HG03108 (cell line): ENCODE results near the gene TRIM63.

Source experiments
- ATAC-seq: cut with Tn5 transposase; IDR thresholded peaks from one replicate; pipeline ENCODE4 v1.9.1; 2021; ENCODE audit warnings: moderate library complexity; ENCODE audit not compliant: unreplicated experiment

Gene TRIM63

DNA sequence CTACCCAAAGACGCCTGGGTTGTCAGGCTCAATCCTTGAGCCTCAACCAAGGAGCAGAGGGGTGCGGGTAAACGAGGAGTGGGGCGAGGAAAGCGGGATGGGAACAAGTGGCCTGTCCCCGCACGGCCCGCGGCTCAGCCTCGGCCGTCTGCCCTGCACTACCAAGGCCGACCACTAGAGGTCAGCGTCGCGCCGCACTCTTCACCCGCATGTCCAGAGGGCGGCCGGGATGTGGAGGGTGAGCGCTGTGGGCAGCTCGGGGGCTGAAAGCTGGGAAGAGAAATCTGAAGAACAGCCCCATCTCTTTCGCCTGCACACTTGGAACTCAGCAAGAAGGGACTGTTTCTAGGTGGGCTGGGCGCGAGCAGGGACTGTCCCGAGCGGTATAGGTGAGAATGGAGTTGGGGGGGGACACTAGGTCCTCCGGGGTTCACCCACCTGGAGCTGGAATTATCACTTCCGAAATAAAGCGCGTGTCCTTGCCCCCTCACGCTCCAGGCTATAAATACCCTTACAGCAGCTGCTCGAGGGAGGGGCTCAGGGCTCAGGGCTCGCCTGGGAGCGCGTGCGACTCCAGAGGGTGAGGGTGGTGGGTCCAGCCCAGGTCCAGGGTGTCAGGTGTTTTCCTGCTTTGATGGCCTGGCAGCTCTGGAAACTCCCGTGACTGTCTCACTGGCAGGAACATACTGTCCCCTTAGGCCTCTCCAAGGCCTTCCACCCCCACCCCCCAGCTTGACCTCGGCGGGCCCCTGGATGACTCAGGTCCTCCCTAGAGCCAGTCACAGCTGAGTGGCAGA, 31.3 kb downstream of the TRIM63 start:
- peak; percentile 64 for ATAC-seq

DNA sequence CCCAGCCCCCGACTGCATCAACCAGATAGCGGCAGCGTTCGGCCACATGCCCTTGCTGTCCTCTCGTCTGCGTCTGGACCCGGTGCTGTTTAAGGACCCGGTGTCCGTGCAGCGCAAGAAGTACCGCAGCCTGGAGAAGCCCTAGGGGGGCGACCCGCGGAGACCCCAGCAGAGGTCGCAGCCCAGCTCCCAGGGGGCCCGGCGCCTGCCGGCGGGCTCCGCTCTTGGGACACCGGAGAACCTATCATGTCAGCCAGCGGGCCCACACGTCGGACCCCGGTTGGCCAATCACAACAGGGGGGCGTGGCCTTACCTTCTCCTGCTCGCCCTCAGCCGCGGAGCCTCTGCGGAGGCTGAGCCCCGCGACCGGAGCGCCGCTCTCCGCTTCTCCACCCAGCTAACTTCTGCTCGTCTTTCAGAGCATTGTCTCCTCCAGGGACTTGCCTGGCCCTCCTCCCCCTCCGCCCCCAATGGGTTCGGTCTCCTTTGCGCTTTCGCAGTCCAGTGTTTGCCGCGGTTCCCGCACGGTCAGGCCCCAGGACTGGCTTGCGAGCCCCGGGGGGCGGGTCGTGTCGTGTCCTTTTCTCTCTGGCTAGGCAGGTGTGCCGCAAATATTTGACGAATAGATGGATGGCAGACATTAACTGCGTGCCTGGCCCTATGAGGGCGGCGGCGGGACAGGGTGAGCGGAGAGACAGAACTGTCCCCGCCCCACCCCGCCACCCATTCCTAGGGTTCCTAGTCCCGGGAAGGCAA, 32.0 kb downstream of the TRIM63 start:
- peak; percentile 80 for ATAC-seq

DNA sequence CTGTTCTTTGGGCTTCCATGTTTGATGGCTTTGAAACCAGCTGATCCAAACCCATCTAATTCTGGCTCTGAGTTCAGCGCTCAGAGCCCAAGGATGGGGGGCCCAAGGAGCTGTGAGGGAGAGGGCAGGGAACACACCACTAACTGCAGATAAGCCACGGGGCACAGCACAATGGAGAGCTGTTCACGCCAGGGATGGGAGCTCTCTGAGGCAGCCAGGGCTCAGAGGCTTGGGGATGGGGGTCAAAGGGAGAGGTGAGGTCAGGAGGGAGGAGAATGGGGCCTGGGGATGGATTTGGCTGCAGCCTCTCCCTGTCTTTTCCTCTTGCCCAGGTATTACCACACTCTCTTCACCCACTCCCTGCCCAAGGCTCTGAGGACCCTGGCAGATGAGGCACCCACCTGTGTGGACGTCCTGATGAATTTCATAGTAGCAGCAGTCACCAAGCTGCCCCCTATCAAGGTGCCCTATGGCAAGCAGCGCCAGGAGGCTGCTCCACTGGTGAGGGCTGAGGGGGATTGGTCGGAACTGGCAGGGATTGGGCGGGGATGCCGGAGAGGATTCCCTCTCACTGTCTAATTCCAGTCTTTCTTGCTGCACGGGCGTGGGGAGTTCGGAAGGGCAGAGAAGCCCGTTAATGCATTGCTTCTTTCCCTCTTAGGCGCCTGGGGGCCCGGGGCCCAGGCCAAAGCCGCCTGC, 32.8 kb downstream of the TRIM63 start:
- ATAC-seq, result no peak

DNA sequence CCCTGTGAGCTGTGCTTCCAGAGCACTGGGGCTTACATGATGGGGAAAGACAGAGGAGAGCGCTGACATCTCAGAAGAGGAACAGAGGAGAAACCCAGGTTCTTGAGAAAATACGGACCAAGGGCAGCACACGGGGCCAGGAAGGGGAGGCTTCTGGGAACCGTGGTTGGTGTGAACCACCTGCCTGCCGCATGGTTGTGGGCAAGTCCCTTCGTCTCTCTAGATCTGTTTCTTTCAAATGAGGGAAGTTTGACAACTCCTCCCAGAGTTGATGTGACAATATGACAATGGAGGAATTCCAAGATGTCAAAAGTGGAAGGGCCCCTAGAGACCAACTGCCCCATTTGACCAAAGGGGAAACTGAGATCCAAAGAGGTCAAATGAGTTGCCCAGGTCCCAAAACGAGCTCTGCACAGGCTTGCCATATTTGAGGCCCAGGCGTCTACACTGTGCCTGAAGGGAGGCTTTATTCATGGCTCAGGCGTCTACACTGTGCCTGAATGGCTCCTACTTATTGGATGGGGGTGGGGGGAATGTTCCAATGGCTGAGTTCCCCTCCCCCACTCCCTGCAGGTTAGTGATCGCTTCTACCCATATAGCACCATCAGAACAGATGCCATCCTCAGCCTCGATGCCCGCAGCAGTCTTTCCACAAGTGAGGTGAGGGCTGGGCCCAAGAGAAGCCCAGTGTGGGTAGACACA, 34.6 kb downstream of the TRIM63 start:
- ATAC-seq, result no peak

DNA sequence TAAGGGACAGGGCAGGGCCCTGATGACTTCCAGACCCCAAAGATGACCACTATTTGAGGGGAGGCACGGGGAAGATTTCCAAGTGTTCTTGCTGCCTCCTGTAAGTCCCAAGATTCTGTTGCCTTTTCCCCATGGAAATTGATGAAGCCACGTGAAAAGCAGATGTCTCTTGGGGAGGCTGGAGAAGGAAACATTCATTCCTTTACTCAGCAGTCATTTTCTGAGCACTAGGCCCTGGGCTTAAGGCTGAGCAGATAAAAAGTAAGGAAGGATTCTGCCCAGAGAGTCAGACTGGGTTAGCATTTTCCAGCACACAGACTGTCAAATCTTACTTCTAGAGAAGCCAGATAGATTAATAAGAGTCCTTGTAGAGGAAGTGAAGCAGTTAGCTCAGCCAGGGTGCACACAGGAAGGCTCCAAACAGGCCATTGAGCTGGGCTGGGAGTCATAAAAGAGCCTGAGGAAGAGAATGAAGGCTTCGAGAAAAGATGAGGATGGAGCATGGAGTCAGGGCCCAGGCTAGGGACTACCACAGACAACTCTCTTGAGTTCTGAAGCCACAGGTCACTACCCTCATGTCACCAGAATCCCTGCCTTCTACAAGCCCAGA, 35.7 kb downstream of the TRIM63 start:
- ATAC-seq, result no peak

DNA sequence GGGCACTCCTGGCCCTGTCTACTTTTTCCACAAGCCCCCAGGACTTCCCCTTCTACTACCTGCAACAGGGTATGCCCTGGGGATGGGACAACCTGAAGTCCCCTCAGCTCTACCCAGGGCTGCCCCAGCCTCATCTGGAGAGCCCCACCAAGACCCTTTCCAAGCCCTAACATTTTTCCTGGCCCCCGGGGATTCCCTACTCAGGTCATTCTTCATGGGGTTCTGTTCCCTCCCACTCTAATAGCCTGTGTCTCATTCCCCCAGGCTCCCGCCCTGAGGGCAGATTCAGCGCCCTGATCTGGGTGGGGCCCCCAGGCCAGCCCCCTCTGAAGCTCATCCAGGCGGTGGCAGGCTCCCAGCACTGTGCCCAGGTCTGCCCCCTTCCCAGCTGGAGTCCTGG, 36.2 kb downstream of the TRIM63 start:
- no peak for ATAC-seq

DNA sequence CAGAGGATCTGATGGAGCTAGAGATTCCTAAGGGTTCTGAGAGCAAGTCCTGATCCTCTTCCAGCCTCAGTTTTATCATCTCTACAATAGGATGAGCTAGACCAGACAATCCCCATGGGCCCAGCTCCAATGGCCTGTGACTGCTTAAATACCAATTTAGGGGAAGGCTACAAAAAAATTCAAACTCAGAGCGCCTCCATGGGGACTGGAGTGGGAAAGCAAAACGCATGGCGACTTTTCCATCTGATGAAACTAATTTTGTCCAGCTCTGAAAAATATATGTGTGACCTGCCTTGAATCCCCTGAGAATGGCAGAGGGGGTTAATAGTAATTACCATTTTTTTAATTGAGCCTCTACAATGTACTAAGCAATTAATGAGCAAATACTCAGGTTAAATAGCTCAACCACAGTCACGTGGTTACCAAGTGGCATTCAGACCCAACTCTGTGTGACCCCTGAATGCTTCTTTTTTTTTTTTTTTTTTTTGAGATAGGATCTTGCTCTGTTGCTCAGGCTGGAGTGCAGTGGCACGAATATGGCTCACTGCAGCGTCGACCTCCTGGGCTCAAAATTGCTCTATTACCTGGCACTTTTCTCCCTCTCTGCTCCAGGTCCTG, 37.5 kb downstream of the TRIM63 start:
- no peak for ATAC-seq

DNA sequence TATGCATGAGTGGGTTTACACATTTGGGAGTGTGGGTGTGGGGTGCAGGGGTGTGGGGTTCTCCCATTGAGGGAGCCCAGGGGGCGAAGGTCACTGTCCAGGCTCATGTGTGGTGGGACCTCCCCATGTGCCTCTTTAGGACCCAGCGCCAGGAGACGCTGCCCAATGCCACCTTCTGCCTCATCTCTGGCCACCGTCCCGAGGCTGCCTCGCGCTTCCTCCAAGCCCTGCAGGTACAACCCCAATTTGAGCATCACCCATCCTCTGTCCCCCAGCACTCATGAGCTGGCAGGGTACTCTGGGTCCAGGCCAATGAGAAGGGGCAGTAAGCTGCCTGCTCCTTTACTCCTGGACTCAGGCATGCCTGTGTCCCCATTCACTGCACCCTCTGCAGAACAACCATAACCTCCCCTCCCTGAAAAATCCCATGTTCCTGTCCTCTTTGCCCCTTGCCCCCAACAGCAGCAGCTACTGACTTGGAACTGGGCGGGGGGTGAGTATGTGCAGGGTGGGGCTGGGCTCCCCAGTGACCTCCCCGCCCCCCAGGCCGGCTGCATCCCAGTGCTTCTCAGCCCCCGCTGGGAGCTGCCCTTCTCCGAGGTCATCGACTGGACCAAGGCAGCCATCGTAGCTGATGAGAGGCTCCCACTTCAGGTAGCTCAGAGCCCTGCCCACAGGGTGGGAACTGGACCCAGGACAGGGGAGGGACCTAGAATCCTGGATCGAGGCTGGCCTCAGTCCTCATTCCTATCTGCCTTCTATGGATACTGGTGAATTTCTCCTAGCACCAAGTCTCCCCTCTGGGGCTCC, 38.2 kb downstream of the TRIM63 start:
- no peak for ATAC-seq

DNA sequence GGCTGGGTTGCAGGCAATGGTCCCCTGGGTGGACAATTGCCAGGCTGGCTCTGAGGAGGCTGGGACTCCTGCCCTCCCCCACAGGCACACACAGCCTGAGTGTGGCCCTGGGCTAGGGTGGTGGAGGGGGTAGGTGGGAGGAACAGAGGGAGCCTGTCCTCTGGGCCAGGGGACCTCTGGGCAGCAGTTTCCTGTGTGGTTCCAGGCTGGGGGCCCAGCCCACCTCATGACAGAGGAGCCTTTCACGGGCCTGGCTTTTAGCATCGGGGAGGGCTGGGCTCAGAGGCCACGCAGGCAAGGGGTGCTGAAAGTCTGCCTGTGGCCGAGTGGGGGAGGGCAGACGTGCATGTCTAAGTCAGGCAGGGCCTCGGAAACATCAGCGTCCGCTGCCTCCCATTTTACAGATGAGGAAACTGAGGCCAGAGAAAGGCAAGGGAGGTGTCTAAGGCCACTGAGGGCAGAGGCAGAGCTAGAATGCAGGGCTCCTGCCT, 38.9 kb downstream of the TRIM63 start:
- ATAC-seq, result no peak

DNA sequence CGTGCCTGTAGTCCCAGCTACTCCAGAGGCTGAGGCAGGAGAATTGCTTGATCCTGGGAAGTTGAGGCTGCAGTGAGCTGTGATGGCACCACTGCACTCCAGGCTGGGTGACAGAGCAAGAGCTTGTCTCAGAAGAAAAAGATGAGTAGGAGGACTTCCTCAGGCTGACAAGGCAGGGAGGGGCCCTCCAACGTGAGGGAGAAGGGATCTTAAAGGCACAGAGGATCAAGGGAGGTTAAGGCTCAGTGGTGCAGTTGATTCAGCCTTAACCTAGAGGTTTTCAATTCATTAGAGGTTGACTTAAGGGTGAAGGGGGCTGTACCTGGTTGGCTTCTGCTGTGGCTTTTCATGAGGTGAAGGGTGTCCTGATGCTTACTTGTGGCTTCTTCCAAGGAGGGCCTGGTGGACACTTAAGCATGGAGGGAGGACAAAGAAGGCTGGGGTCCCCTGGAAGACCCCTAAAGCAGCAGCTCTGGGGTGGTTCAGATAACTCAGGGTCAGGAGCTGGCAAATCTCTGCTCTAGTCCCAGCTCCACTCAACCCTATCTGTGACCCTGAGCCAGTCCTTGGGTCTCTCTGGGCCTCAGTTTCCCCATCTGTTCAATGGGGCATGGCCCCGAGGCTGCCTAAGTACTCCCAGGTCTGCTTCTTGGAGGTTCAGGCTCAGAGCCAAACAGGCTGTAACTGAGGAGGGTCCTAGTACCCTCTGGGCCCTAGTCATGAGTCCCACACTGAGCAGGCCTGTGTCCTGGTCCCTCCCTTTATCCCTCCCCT, 39.5 kb downstream of the TRIM63 start:
- ATAC-seq, result no peak

DNA sequence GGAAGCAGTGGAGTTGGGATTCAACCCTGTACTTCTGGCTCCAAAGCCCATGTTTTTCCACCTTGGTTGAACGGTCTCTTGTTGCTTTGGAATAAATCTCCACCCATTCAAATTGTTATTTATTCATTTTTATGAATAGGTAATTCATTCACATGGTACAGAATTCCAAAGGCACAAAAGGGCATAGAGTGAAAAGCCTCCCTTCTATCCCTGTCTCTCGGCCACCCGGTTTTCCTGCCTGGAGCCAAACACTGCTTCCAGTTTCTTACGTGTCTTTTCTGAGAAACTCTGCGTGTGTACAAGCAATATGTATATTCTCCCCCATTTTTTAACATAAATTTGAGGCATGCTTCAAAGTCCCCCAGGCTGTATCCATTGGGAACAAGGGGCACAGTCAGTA, 41.9 kb downstream of the TRIM63 start:
- ATAC-seq, result no peak

DNA sequence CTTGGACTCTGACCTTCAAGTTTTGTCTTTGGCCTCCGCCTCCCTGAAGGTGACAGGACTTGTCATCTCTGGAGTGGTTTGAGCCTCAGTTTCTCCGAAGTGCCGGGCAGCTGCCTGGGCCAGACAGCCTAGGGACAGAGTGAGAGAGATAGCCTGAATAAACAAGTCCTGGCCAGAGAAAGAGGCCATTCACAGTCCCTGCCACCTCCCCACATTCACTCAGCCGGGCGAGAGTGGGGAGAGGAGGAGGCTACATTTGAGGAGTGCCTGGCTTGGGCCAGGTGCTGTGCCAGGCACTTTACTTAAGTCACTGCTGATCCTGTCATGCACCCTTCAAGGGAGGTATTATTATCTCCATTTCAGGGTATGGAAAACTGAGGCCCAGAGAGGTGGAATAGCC, 42.4 kb downstream of the TRIM63 start:
- ATAC-seq, result no peak

DNA sequence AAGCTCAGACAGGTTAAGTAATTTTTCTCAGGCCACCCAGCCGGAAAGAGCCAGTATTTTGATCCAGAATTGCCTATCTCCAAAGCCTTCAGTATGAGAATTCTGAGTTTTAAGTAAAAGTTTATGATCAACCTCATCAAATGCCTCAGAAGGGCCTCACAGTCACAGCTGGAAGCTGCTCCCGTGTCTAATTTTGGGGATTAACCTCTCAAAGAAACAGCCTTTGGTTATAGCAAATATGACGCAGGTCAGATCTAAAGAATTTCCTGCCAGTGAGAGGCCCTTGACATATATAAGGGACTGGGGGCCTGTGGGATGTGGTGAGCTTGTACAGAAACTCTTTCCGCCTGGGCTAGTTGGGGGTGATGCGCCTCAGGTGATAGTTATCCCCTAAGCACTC, 43.6 kb downstream of the TRIM63 start:
- ATAC-seq, result no peak

DNA sequence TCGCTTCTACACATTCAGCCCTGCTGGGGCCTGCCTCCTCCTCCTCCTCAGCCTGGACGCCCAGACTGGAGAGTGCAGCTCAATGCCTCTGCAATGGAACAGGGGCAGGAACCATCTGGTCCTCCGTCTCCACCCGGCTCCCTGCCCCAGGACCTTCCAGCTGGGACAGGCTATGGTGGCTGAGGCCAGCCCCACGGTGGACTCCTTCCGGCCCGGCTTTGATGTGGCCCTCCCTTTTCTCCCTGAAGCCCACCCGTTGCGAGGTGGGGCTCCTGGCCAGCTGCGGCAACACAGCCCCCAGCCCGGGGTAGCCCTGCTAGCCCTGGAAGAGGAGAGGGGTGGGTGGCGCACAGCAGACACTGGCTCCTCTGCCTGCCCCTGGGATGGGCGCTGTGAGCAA, 44.4 kb downstream of the TRIM63 start:
- no peak for ATAC-seq

DNA sequence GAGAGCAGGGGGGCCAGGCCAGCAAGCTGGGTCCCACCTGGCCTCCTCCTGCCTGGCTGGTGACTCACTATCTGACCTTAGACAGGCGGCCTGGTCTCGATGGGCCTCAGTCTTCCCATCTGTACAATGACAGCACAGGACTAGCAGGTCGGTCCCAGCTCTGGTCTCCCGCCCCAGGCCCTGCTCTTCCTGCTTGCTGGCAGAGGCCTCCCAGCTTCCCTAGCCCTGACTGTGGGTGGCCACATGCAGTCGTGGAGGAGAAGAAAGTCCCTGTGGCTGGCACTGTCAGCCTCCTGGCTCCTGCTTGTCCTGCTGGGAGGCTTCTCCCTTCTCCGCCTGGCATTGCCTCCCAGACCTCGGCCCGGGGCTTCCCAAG, 45.0 kb downstream of the TRIM63 start:
- ATAC-seq, result no peak

DNA sequence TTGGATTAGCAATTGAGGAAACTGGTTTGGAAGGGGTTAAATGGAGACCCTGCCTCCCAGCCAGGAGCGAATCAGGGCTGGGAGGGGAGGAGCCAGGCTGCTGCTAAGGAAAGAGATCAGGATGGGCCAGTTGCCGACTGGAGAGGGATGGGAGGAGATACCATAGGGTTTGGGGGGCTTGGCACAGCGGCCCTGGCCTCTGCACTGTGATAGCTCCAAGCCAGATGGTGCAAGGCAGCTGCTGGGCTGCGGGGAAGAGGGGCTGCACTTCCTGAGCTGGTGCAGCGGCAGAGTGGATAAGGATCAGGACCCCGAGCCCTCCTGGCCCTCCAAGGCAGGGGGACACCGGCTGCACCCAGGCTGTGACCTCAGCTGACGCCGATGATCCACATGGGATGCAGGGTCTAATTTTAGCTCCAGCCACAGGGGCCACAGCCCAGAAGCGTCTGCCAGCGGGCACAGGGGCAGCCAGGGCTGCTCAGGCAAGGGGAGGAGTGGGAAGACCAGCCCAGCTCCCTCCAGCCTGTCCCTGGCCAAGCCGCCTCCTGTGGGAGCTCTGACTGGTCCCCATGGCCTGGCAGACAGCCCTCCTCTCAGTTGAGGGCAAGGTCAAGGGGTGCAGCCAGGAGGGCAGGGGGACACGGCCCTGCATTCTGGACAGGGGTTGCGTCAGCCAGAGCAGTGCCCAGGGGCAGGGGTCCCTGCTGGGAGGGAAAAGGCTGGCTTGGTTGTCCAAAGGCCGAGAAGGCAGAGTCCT, 45.6 kb downstream of the TRIM63 start, which contains the start of gene EXTL1:
EXTL1 (plus strand) TSS at position 129 of the 757 bp plus-strand sequence. CDS start 872 bp downstream, outside the sequence.
- no peak for ATAC-seq

DNA sequence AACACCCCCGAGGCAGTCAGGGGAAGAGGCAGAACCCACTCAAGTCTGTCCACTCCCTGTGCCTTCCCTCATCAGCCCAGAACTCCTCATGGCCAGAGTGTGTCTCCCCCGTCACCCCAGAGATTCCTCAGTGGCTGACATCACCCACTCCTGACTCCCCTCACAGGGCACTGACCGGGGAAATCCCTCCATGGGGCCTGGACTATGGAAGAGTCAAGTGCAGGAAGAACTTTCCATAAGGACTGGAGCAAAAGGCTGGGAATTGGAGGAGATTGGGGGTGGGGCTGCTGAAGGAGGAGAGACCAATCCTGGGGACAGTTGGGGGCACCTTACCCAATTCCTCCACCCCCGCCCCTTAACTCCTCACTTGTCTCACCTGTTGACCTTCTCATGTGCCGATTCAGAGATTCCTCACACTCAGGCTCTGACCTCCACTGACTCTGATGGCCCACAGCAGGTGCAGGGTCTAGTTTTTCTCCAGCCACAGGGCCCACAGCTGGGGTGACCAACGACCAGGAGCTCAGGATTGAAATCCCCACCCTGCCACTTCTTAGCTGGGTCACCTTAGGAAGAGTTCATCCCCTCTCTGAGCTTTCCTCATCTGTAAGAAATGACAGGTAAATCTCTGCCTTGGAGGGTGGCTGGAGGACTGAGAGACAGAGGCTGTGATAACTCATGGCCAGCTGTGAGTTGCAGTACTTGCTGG, 46.3 kb downstream of the TRIM63 start:
- no peak for ATAC-seq
